IMR-90 (cell line): ENCODE results near the gene FOXN3. TPM values are rescaled to one million over a fixed set of nuclear protein-coding genes. Genes with fewer than 3 reads are reported as not detected.

Experiments
- ATAC-seq: fragments of 200-7000 bp; cut with Tn5 transposase; 2 replicates; pipeline ENCODE4 v1.9.1; 2020; ENCODE audit warnings: low read depth, mild to moderate bottlenecking, moderate library complexity
- BruUV-seq: library from RNA; stranded (reverse); fragments of 400-500 nt; replicated peaks from 2 replicates; lab custom pipeline; 2021; lab: Mats Ljungman, UMichigan
- CTCF ChIA-PET: fragments of 300-600 bp; formaldehyde crosslinking; extraction: SDS; loops from one replicate; lab custom pipeline; 2021; ENCODE audit warnings: antibody characterized with exemption; lab: Yijun Ruan, JAX
- POLR2A ChIA-PET: fragments of 300-600 bp; sonication (Branson Sonifier 250); formaldehyde crosslinking; loops from one replicate; lab custom pipeline; 2022; ENCODE audit warnings: antibody characterized with exemption; ENCODE audit not compliant: unreplicated experiment; lab: Charles Lee
- DNase-seq: peaks from one replicate; pipeline ENCODE4 v3.0.0; 2013
- H2AFZ ChIP-seq: replicated peaks from 2 replicates; pipeline ENCODE3; 2013; ENCODE audit warnings: low read length, mild to moderate bottlenecking; ENCODE audit not compliant: poor library complexity
- H2AK5ac ChIP-seq: 2 replicates; pipeline ENCODE4 v1.6.1; 2013; ENCODE audit warnings: low read depth, low read length, inconsistent platforms
- H2AK9ac ChIP-seq: replicated peaks from 2 replicates; pipeline ENCODE3; 2013; ENCODE audit warnings: mild to moderate bottlenecking, low read depth, low read length, moderate library complexity; ENCODE audit not compliant: poor library complexity
- H2BK120ac ChIP-seq: 2 replicates; pipeline ENCODE4 v1.6.1; 2013; ENCODE audit warnings: low read depth, low read length, inconsistent platforms
- H2BK15ac ChIP-seq: 3 replicates; pipeline ENCODE4 v1.6.1; 2013; ENCODE audit warnings: low read depth, low read length, inconsistent platforms
- H2BK20ac ChIP-seq: 2 replicates; pipeline ENCODE4 v1.6.1; 2013; ENCODE audit warnings: low read depth, mild to moderate bottlenecking, inconsistent platforms, low read length, moderate library complexity
- H2BK5ac ChIP-seq: 2 replicates; pipeline ENCODE4 v1.6.1; 2013; ENCODE audit warnings: mild to moderate bottlenecking, low read depth, low read length, inconsistent platforms; ENCODE audit not compliant: poor library complexity, severe bottlenecking
- H3K14ac ChIP-seq: replicated peaks from 2 replicates; pipeline ENCODE4 v1.6.1; 2013; ENCODE audit warnings: low read depth, low read length, inconsistent platforms
- H3K18ac ChIP-seq: 2 replicates; pipeline ENCODE4 v1.6.1; 2013; ENCODE audit warnings: low read depth, low read length, control low read depth
- H3K23ac ChIP-seq: 2 replicates; pipeline ENCODE4 v1.6.1; 2013; ENCODE audit warnings: low read depth, low read length, inconsistent platforms
- H3K27ac ChIP-seq: 2 replicates; pipeline ENCODE4 v1.5.1; 2013; ENCODE audit warnings: mild to moderate bottlenecking, control low read depth, low read length; ENCODE audit not compliant: insufficient read depth
- H3K27me3 ChIP-seq: 2 replicates; pipeline ENCODE4 v1.6.1; 2013; ENCODE audit warnings: low read length; ENCODE audit not compliant: control insufficient read depth, insufficient read depth
- H3K36me3 ChIP-seq: 2 replicates; pipeline ENCODE4 v1.6.1; 2013; ENCODE audit warnings: low read length, mixed read lengths; ENCODE audit not compliant: control insufficient read depth, insufficient read depth
- H3K4ac ChIP-seq: 2 replicates; pipeline ENCODE4 v1.6.1; 2013; ENCODE audit warnings: low read depth, low read length, inconsistent platforms
- H3K4me1 ChIP-seq: 2 replicates; pipeline ENCODE4 v1.6.1; 2013; ENCODE audit warnings: low read length, mixed read lengths; ENCODE audit not compliant: control insufficient read depth, insufficient read depth
- H3K4me2 ChIP-seq: 2 replicates; pipeline ENCODE4 v1.6.1; 2013; ENCODE audit warnings: low read depth, mild to moderate bottlenecking, control low read depth, low read length, moderate library complexity
- H3K4me3 ChIP-seq: 2 replicates; pipeline ENCODE4 v1.5.1; 2013; ENCODE audit warnings: low read depth, mild to moderate bottlenecking, control low read depth, low read length, moderate library complexity; ENCODE audit not compliant: insufficient read depth
- H3K56ac ChIP-seq: 2 replicates; pipeline ENCODE4 v1.6.1; 2013; ENCODE audit warnings: low read length, inconsistent platforms; ENCODE audit not compliant: insufficient read depth; ENCODE audit errors: extremely low read depth
- H3K79me1 ChIP-seq, 2 experiments: 2 replicates each; pipeline ENCODE4 v1.6.1; 2013; ENCODE audit warnings: low read length in 2 of 2, inconsistent platforms in 1 of 2, low read depth in 1 of 2
- H3K9ac ChIP-seq: 2 replicates; pipeline ENCODE4 v1.6.1; 2013; ENCODE audit warnings: low read depth, low read length, control low read depth
- H3K9me1 ChIP-seq: 2 replicates; pipeline ENCODE4 v1.6.1; 2013; ENCODE audit warnings: low read length, inconsistent platforms; ENCODE audit not compliant: insufficient read depth
- H3K9me3 ChIP-seq: 2 replicates; pipeline ENCODE4 v1.6.1; 2013; ENCODE audit warnings: low read length; ENCODE audit not compliant: control insufficient read depth, insufficient read depth
- H4K20me1 ChIP-seq: 2 replicates; pipeline ENCODE4 v1.6.1; 2013; ENCODE audit warnings: low read length, inconsistent platforms; ENCODE audit not compliant: insufficient read depth
- H4K5ac ChIP-seq: 2 replicates; pipeline ENCODE4 v1.6.1; 2013; ENCODE audit warnings: mild to moderate bottlenecking, low read depth, low read length, control low read depth
- H4K8ac ChIP-seq, 2 experiments: 2 replicates each; pipeline ENCODE4 v1.6.1; 2013; ENCODE audit warnings: low read depth in 2 of 2, low read length in 2 of 2, control low read depth in 1 of 2, inconsistent platforms in 1 of 2
- H4K91ac ChIP-seq: 2 replicates; pipeline ENCODE4 v1.6.1; 2013; ENCODE audit warnings: low read depth, low read length, inconsistent platforms; ENCODE audit not compliant: insufficient read depth
- CEBPB ChIP-seq: IDR thresholded peaks from 2 replicates; pipeline ENCODE4 v1.6.1; 2012; ENCODE audit warnings: low read depth, low read length, improper control_type of control experiment
- FOS ChIP-seq: fragments of 150-350 bp; IDR thresholded peaks from 2 replicates; pipeline ENCODE4 v1.6.1; 2016; ENCODE audit warnings: low read depth, low read length
- MXI1 ChIP-seq: IDR thresholded peaks from 2 replicates; pipeline ENCODE4 v1.6.1; 2012; ENCODE audit warnings: low read depth, mild to moderate bottlenecking, low read length, moderate library complexity, borderline replicate concordance
- RAD21 ChIP-seq: IDR thresholded peaks from 2 replicates; pipeline ENCODE4 v1.6.1; 2012; ENCODE audit warnings: low read length, improper control_type of control experiment
- RFX5 ChIP-seq: IDR thresholded peaks from 2 replicates; pipeline ENCODE4 v1.8.0; 2012; ENCODE audit warnings: low read depth, mild to moderate bottlenecking, low read length, moderate library complexity
- USF2 ChIP-seq: fragments of 150-350 bp; IDR thresholded peaks from 2 replicates; pipeline ENCODE4 v1.6.1; 2017; ENCODE audit warnings: mild to moderate bottlenecking, antibody characterized with exemption, low read length, low read depth
- WGBS, 2 experiments: methylation state at CpG; one replicate each; pipeline versions ENCODE4 v1.1.5 to v1.1.7; 2013; ENCODE audit warnings: missing lambda C conversion rate in 2 of 2; ENCODE audit not compliant: insufficient read length in 1 of 2; ENCODE audit errors: extremely low coverage in 2 of 2; 5-methylcytosine and 5-hydroxymethylcytosine counted together
- dilution Hi-C: fragments of 300-500 bp; cut with HindIII; formaldehyde crosslinking; loops from one replicate; pipeline ENCODE4 v1.14.3; 2018; ENCODE audit warnings: low sequenced_read_pairs; ENCODE audit not compliant: unreplicated experiment
- in situ Hi-C: fragments of 300-500 bp; cut with MboI; formaldehyde crosslinking; loops from 3 replicates; pipeline ENCODE4 v1.14.3; 2019; ENCODE audit warnings: low sequenced_read_pairs, inconsistent platforms, mixed read lengths
- intact Hi-C: fragments of 100-400 bp; cut with micrococcal nuclease; formaldehyde crosslinking; loops from 2 replicates; pipeline ENCODE4 v1.10.0; 2022
- polyA plus RNA-seq, 3 experiments: library from polyadenylated mRNA; depleted of rRNA; stranded (reverse); fragments of >200 nt; gene quantifications; 2 replicates each; pipeline ENCODE4 v1.2.3, GENCODE V29; 2012; ENCODE audit warnings: low replicate concordance in 1 of 3
- total RNA-seq: library from RNA; depleted of rRNA; stranded (reverse); fragments of >200 nt; gene quantifications from 2 replicates; pipeline ENCODE4 v1.2.3, GENCODE V29; 2012

The FOXN3 gene
- total and polyA plus RNA-seq, 2 of the 4 experiments (the other 2 are of a cell fraction) = 22.6 to 33.7 TPM

GRCh38 chr14:89387922-89388685 lies 28.9 kb downstream of the FOXN3 start:
- Histone ChIP-seq H2BK5ac (no peak overlapping the region), H3K4me2 (no peak overlapping the region), H3K9me3 (no peaks in the 10 kb centered on the region), H3K4ac (no peak overlapping the region), H3K14ac (no peak overlapping the region), H4K8ac (no peak overlapping the region), H3K4me1 (peaks cover 5% of the 10 kb centered on the region), H2BK15ac (no peak overlapping the region), H2BK20ac (no peak overlapping the region), H3K27ac (no peak overlapping the region), H2BK120ac (no peak overlapping the region), H3K27me3 (no peaks in the 10 kb centered on the region), H4K20me1 (peaks cover 57% of the 10 kb centered on the region), H4K91ac (no peak overlapping the region), H3K56ac (no peak overlapping the region), H3K36me3 (peaks cover 2% of the 10 kb centered on the region; the same call in 1 of the 2 replicates), H3K18ac (no peak overlapping the region), H2AFZ (no peak overlapping the region), H3K23ac (no peak overlapping the region), H3K9me1 (peaks cover 28% of the 10 kb centered on the region), H4K5ac (no peak overlapping the region), H3K4me3 (no peak overlapping the region), H3K79me1 (peaks cover 35 to 92% of the 10 kb centered on the region in 2 experiments), H3K9ac (no peak overlapping the region), H2AK9ac (no peak overlapping the region), H2AK5ac (no peak overlapping the region)
- in situ Hi-C loops (no loop called here), dilution Hi-C loops (no loop called here), intact Hi-C loops (loop anchor here (5.0 kb wide), 1 partner anchor 86 kb away; no protein-coding TSS in a partner anchor)
- CTCF ChIA-PET = interaction anchor here (0.5 to 0.6 kb wide), 3 partner anchors 26 to 831 kb away, joined by 3 to 4 read pairs (median 3); no protein-coding TSS in a partner anchor
- ATAC-seq (no peak), DNase-seq (no peak)
- TF ChIP-seq RAD21 (no peak), RFX5 (no peak), MXI1 (no peak), USF2 (no peak), FOS (no peak), CEBPB (0 out of 2 replicates have a peak, but pooled peaks have one; percentile 18)
- WGBS, 2 experiments = 86% methylated on average over 6 of the region's 15 CpGs; no CpG with 5 or more reads in 1 of the 2 experiments
- POLR2A ChIA-PET = no interaction called here
- no TSS peak for BruUV-seq
